Fibroblast of lung (primary cell): ENCODE data around the gene SNRNP200.

Experiments used
- EZH2 ChIP-seq: IDR thresholded peaks from 2 replicates; pipeline ENCODE4 v1.5.1; 2012; ENCODE audit warnings: low read length, control low read depth, mild to moderate bottlenecking; ENCODE audit errors: missing control alignments
- TF ChIP-seq, protein P1 (sequence below), 2 donors: IDR thresholded peaks in 1 of 2; conservative IDR thresholded peaks in 1 of 2; 1 replicate in 1 of 2; 2 replicates in 1 of 2; pipeline ENCODE4 v1.5.1; 2011 to 2012; ENCODE audit warnings: low read length in 2 of 2, control low read depth in 1 of 2, inconsistent platforms in 1 of 2, low read depth in 1 of 2, mild to moderate bottlenecking in 1 of 2

- TF ChIP-seq, protein P1, sequence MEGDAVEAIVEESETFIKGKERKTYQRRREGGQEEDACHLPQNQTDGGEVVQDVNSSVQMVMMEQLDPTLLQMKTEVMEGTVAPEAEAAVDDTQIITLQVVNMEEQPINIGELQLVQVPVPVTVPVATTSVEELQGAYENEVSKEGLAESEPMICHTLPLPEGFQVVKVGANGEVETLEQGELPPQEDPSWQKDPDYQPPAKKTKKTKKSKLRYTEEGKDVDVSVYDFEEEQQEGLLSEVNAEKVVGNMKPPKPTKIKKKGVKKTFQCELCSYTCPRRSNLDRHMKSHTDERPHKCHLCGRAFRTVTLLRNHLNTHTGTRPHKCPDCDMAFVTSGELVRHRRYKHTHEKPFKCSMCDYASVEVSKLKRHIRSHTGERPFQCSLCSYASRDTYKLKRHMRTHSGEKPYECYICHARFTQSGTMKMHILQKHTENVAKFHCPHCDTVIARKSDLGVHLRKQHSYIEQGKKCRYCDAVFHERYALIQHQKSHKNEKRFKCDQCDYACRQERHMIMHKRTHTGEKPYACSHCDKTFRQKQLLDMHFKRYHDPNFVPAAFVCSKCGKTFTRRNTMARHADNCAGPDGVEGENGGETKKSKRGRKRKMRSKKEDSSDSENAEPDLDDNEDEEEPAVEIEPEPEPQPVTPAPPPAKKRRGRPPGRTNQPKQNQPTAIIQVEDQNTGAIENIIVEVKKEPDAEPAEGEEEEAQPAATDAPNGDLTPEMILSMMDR (conservative IDR thresholded peaks at IDR 0.05 in 1 of 2, IDR thresholded peaks at IDR 0.05 in 1 of 2; ENCODE audit: low read depth in 1 of 2, low read length in 2 of 2): no peak
- no peak for TF ChIP-seq EZH2
Observed at GRCh38 chr2:96326564-96326963, 21.2 kb upstream of the SNRNP200 start.
